ENCODE measurements around the gene PLCL2.

Gene PLCL2

DNA sequence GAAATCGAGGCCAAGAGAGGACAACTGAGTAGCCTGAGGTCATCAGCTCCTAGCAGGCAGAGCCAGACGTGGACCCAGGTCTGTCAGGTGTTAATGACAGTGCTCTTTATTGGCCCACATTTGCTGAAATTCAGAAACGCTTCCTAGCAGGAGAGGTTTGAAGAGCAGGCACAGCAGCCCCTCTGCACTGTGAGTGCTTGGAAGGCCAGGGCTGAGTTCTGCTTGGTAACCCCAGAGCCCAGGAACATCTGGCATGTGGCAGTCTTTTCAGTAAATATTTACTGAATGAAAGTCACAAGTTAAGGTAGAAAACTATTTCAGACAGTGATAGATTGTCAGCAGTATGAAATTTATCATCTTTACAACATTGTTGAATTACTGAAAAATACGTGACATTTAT, 102.4 kb downstream of the PLCL2 start:
- Histone ChIP-seq H3K36me3 (ENCODE audit: insufficient read depth, insufficient read length, low read length) (no peaks in the 10 kb centered on the region), H3K27me3 (ENCODE audit: insufficient read depth, insufficient read length) (no peaks in the 10 kb centered on the region), H3K9ac (ENCODE audit: insufficient read length, low read depth) (no peak overlapping the region), H3K9me3 (ENCODE audit: insufficient read depth, low read length) (no peaks in the 10 kb centered on the region), H3K4me3 (ENCODE audit: insufficient read length, low read depth) (no peak overlapping the region), H3K4me1 (ENCODE audit: insufficient read depth, insufficient read length) (no peaks in the 10 kb centered on the region)
- no peak for DNase-seq (ENCODE audit: low read depth, low spot score)
- TF ChIP-seq YY1 (IDR thresholded peaks at IDR 0.05; ENCODE audit: insufficient read depth, insufficient read length): no peak
- no peak for TF ChIP-seq SUZ12 (IDR thresholded peaks at IDR 0.05; ENCODE audit: extremely low read depth, insufficient read depth, insufficient read length)
- TF ChIP-seq ZNF274 (IDR thresholded peaks at IDR 0.05; ENCODE audit: low read depth, low read length): no peak

GRCh38 chr3:16990163-16990562, 105.4 kb downstream of the PLCL2 start:
- Histone ChIP-seq H3K9me3 (ENCODE audit: insufficient read depth, low read length) (no peaks in the 10 kb centered on the region), H3K36me3 (ENCODE audit: insufficient read depth, insufficient read length, low read length) (no peaks in the 10 kb centered on the region), H3K4me1 (ENCODE audit: insufficient read depth, insufficient read length) (no peaks in the 10 kb centered on the region), H3K4me3 (ENCODE audit: insufficient read length, low read depth) (no peak overlapping the region), H3K9ac (ENCODE audit: insufficient read length, low read depth) (no peak overlapping the region), H3K27me3 (ENCODE audit: insufficient read depth, insufficient read length) (no peaks in the 10 kb centered on the region)
- no peak for DNase-seq (ENCODE audit: low read depth, low spot score)
- TF ChIP-seq ZNF274 (IDR thresholded peaks at IDR 0.05; ENCODE audit: low read depth, low read length) (no peak), YY1 (IDR thresholded peaks at IDR 0.05; ENCODE audit: insufficient read depth, insufficient read length) (no peak), SUZ12 (IDR thresholded peaks at IDR 0.05; ENCODE audit: extremely low read depth, insufficient read depth, insufficient read length) (no peak)

DNA sequence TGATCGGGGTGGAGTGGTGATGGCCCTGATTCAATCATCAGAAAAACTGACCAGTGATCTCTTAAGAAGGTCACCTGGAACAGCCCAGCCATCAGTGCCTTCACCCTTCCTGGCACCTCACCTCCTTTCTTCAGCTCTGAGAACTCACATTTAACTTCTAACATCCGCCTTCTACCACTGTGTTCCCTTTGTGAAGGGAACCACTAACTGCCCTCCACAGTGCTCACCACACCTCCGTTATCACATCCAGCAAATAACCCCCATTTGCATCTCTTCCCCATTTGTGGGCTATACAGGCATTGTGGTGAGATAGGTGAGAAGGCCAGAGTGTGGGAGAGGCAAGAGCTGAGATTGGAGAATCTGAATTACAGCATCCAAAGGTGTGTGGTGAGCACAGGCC, 107.4 kb downstream of the PLCL2 start:
- Histone ChIP-seq H3K27me3 (ENCODE audit: insufficient read depth, insufficient read length) (peaks cover 7% of the 10 kb centered on the region), H3K36me3 (ENCODE audit: insufficient read depth, insufficient read length, low read length) (no peaks in the 10 kb centered on the region), H3K4me3 (ENCODE audit: insufficient read length, low read depth) (no peak overlapping the region), H3K4me1 (ENCODE audit: insufficient read depth, insufficient read length) (no peaks in the 10 kb centered on the region), H3K9me3 (ENCODE audit: insufficient read depth, low read length) (no peaks in the 10 kb centered on the region), H3K9ac (ENCODE audit: insufficient read length, low read depth) (no peak overlapping the region)
- DNase-seq (ENCODE audit: low read depth, low spot score): no peak
- TF ChIP-seq ZNF274 (IDR thresholded peaks at IDR 0.05; ENCODE audit: low read depth, low read length): no peak
- no peak for TF ChIP-seq YY1 (IDR thresholded peaks at IDR 0.05; ENCODE audit: insufficient read depth, insufficient read length)
- no peak for TF ChIP-seq SUZ12 (IDR thresholded peaks at IDR 0.05; ENCODE audit: extremely low read depth, insufficient read depth, insufficient read length)

DNA sequence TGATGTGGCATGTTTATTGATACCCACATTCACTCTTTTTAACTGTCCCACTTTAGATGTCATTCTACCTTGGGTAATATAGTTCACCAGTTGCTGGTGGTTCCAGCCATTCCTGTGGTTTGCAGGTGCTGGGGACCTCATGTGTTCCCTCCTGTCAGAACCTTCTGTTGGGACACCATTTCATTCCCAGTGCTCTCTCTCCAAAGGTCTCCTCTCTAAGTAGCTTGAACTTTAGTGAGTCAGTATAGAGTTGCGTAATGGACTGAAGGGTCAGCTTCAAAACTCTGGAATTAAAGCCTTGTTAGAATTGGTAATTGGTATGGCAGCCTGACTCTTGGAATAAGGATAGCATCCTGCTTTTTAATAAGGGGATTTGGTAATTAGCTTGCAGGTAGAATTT, 108.5 kb downstream of the PLCL2 start:
- TF ChIP-seq SUZ12 (IDR thresholded peaks at IDR 0.05; ENCODE audit: extremely low read depth, insufficient read depth, insufficient read length) (no peak), ZNF274 (IDR thresholded peaks at IDR 0.05; ENCODE audit: low read depth, low read length) (no peak), YY1 (IDR thresholded peaks at IDR 0.05; ENCODE audit: insufficient read depth, insufficient read length) (no peak)
- Histone ChIP-seq H3K4me3 (ENCODE audit: insufficient read length, low read depth) (no peak overlapping the region), H3K4me1 (ENCODE audit: insufficient read depth, insufficient read length) (no peaks in the 10 kb centered on the region), H3K36me3 (ENCODE audit: insufficient read depth, insufficient read length, low read length) (no peaks in the 10 kb centered on the region), H3K27me3 (ENCODE audit: insufficient read depth, insufficient read length) (peaks cover 14% of the 10 kb centered on the region), H3K9ac (ENCODE audit: insufficient read length, low read depth) (no peak overlapping the region), H3K9me3 (ENCODE audit: insufficient read depth, low read length) (no peaks in the 10 kb centered on the region)
- no peak for DNase-seq (ENCODE audit: low read depth, low spot score)

- no peak for TF ChIP-seq YY1 (IDR thresholded peaks at IDR 0.05; ENCODE audit: insufficient read depth, insufficient read length)
- no peak for TF ChIP-seq SUZ12 (IDR thresholded peaks at IDR 0.05; ENCODE audit: extremely low read depth, insufficient read depth, insufficient read length)
- TF ChIP-seq ZNF274 (IDR thresholded peaks at IDR 0.05; ENCODE audit: low read depth, low read length): no peak
- no peak for DNase-seq (ENCODE audit: low read depth, low spot score)
- Histone ChIP-seq H3K4me3 (ENCODE audit: insufficient read length, low read depth) (no peak overlapping the region), H3K9ac (ENCODE audit: insufficient read length, low read depth) (no peak overlapping the region), H3K36me3 (ENCODE audit: insufficient read depth, insufficient read length, low read length) (no peaks in the 10 kb centered on the region), H3K9me3 (ENCODE audit: insufficient read depth, low read length) (no peaks in the 10 kb centered on the region), H3K27me3 (ENCODE audit: insufficient read depth, insufficient read length) (peaks cover 30% of the 10 kb centered on the region), H3K4me1 (ENCODE audit: insufficient read depth, insufficient read length) (no peaks in the 10 kb centered on the region)
These were observed 110.2 kb downstream of the PLCL2 start for GRCh38 chr3:16994854-16995525.

DNA sequence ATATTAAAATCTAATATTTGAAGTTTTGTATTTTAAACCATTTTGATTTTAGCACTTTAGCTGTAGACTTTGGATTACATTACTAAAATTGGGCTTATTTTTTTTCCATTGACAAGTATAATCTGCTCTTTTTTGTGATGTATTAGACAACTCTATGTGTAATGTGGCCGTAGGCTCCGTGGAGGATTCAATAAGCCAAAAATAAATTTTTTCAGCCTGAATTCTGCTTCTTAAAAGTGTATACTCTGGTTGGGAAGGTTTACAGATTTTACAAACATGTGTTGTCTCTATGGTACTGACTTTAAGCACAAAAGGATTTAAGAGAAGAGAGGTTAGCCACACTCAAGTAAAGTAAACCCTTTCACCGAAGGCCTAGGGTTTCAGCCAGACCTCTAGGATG, 110.8 kb downstream of the PLCL2 start:
- TF ChIP-seq SUZ12 (IDR thresholded peaks at IDR 0.05; ENCODE audit: extremely low read depth, insufficient read depth, insufficient read length) (no peak), YY1 (IDR thresholded peaks at IDR 0.05; ENCODE audit: insufficient read depth, insufficient read length) (no peak), ZNF274 (IDR thresholded peaks at IDR 0.05; ENCODE audit: low read depth, low read length) (no peak)
- peaks cover 33% of the 10 kb centered on the region for H3K27me3 ChIP-seq (ENCODE audit: insufficient read depth, insufficient read length)

GRCh38 chr3:16998236-16998923, 113.6 kb downstream of the PLCL2 start:
- Histone ChIP-seq H3K27me3 (ENCODE audit: insufficient read depth, insufficient read length) (peaks cover 61% of the 10 kb centered on the region), H3K4me1 (ENCODE audit: insufficient read depth, insufficient read length) (no peaks in the 10 kb centered on the region), H3K36me3 (ENCODE audit: insufficient read depth, insufficient read length, low read length) (no peaks in the 10 kb centered on the region), H3K4me3 (ENCODE audit: insufficient read length, low read depth) (no peak overlapping the region), H3K9me3 (ENCODE audit: insufficient read depth, low read length) (0 out of 2 replicates have a peak, but pooled peaks cover 6% of the 10 kb centered on the region), H3K9ac (ENCODE audit: insufficient read length, low read depth) (no peak overlapping the region)
- TF ChIP-seq ZNF274 (IDR thresholded peaks at IDR 0.05; ENCODE audit: low read depth, low read length) (no peak), YY1 (IDR thresholded peaks at IDR 0.05; ENCODE audit: insufficient read depth, insufficient read length) (no peak), SUZ12 (IDR thresholded peaks at IDR 0.05; ENCODE audit: extremely low read depth, insufficient read depth, insufficient read length) (no peak)
- no peak for DNase-seq (ENCODE audit: low read depth, low spot score)

More for the DNA sequence above, 110.8 kb downstream of the PLCL2 start:
- Histone ChIP-seq H3K9ac (ENCODE audit: insufficient read length, low read depth) (no peak overlapping the region), H3K4me3 (ENCODE audit: insufficient read length, low read depth) (no peak overlapping the region), H3K36me3 (ENCODE audit: insufficient read depth, insufficient read length, low read length) (no peaks in the 10 kb centered on the region), H3K9me3 (ENCODE audit: insufficient read depth, low read length) (no peaks in the 10 kb centered on the region), H3K4me1 (ENCODE audit: insufficient read depth, insufficient read length) (no peaks in the 10 kb centered on the region)
- no peak for DNase-seq (ENCODE audit: low read depth, low spot score)
